Testis (tissue), 3 donors: ENCODE results near the gene GLT1D1. TPM values are rescaled to one million over a fixed set of nuclear protein-coding genes. Genes with fewer than 3 reads are reported as not detected.

Experiments used
- DNase-seq: peaks from one replicate; pipeline ENCODE4 v3.0.0-alpha.2; 2019
- H3K27ac ChIP-seq, 2 donors: fragments of 200-600 bp; sonication (generic); one replicate each; pipeline ENCODE4 v1.5.1; 2019
- H3K27me3 ChIP-seq: fragments of 200-600 bp; sonication (generic); one replicate; pipeline ENCODE4 v1.5.1; 2019
- H3K36me3 ChIP-seq: fragments of 200-600 bp; sonication (generic); one replicate; pipeline ENCODE4 v1.5.1; 2017; ENCODE audit warnings: low read depth; ENCODE audit errors: missing control alignments
- H3K4me1 ChIP-seq: fragments of 200-600 bp; sonication (generic); one replicate; pipeline ENCODE4 v1.5.1; 2019
- H3K4me3 ChIP-seq, 2 donors: fragments of 200-600 bp; sonication (generic); one replicate each; pipeline ENCODE4 v1.5.1; 2017 to 2019
- H3K9me3 ChIP-seq: fragments of 200-600 bp; sonication (generic); one replicate; pipeline ENCODE4 v1.5.1; 2017
- POLR2A ChIP-seq: fragments of 450-650 bp; IDR thresholded peaks from one replicate; pipeline ENCODE4 v1.6.1; 2017; ENCODE audit warnings: antibody characterized with exemption, mild to moderate bottlenecking, moderate library complexity
- WGBS, 2 donors: methylation state at CpG; one replicate each; pipeline ENCODE4 v1.1.5; 2018; 5-methylcytosine and 5-hydroxymethylcytosine counted together
- intact Hi-C: fragments of 100-400 bp; cut with DNase I; formaldehyde crosslinking; loops from one replicate; pipeline ENCODE4 v1.15.1; 2023; ENCODE audit warnings: low total_unique reads
- polyA plus RNA-seq: library from polyadenylated mRNA; stranded (reverse); fragments of 350-450 nt; fragmentation: Illumina TruSeq; extraction: RNeasy Lipid Tissue Mini Kit (QIAGEN cat#74804); gene quantifications from one replicate; pipeline ENCODE4 v1.2.3, GENCODE V29; 2014; ENCODE audit warnings: low read depth, low replicate concordance; ENCODE audit not compliant: insufficient read depth
- total RNA-seq, 2 donors: library from RNA; depleted of rRNA; stranded (reverse); fragments of >200 nt; gene quantifications; one replicate each; pipeline ENCODE4 v1.2.3, GENCODE V29; 2016
- TF ChIP-seq, protein P1 (sequence below), 3 experiments: fragments of 450-650 bp in 2 of 3; fragments of 200-600 bp in 1 of 3; sonication (generic) in 1 of 3; IDR thresholded peaks; one replicate each; pipeline ENCODE4 v1.5.1; 2016 to 2019; ENCODE audit warnings: antibody characterized with exemption in 3 of 3, mild to moderate bottlenecking in 2 of 3, moderate library complexity in 1 of 3

GLT1D1 gene
- total and polyA plus RNA-seq, 3 donors from 2014 or later = 10.0 to 42.3 (median 18.0) TPM

- H3K27ac ChIP-seq = no peak overlapping the region
- peaks cover 17% of the 10 kb centered on the region for H3K4me1 ChIP-seq
- TF ChIP-seq, protein P1, sequence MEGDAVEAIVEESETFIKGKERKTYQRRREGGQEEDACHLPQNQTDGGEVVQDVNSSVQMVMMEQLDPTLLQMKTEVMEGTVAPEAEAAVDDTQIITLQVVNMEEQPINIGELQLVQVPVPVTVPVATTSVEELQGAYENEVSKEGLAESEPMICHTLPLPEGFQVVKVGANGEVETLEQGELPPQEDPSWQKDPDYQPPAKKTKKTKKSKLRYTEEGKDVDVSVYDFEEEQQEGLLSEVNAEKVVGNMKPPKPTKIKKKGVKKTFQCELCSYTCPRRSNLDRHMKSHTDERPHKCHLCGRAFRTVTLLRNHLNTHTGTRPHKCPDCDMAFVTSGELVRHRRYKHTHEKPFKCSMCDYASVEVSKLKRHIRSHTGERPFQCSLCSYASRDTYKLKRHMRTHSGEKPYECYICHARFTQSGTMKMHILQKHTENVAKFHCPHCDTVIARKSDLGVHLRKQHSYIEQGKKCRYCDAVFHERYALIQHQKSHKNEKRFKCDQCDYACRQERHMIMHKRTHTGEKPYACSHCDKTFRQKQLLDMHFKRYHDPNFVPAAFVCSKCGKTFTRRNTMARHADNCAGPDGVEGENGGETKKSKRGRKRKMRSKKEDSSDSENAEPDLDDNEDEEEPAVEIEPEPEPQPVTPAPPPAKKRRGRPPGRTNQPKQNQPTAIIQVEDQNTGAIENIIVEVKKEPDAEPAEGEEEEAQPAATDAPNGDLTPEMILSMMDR (IDR thresholded peaks at IDR 0.05) = no peak
- no peak for TF ChIP-seq POLR2A
These were observed 36.7 kb upstream of the GLT1D1 start for GRCh38 chr12:128816643-128816920.

GRCh38 chr12:128817111-128818015 is 35.9 kb upstream of the GLT1D1 start:
- Histone ChIP-seq H3K27ac (peak overlapping the region; percentile 36 to 48), H3K4me1 (peaks cover 24% of the 10 kb centered on the region), H3K27me3 (no peaks in the 10 kb centered on the region), H3K9me3 (no peaks in the 10 kb centered on the region), H3K4me3 (no peak overlapping the region), H3K36me3 (no peaks in the 10 kb centered on the region)
- WGBS, 2 donors = 57 to 63% methylated on average over 8 of the region's 8 CpGs
- TF ChIP-seq, protein P1 (IDR thresholded peaks at IDR 0.05) = no peak
- DNase-seq = peak; percentile 71
- intact Hi-C loops = no loop called here

More at GRCh38 chr12:128816643-128816920, 36.7 kb upstream of the GLT1D1 start:
- intact Hi-C loops = no loop called here
- Histone ChIP-seq H3K27me3 (no peaks in the 10 kb centered on the region), H3K9me3 (no peaks in the 10 kb centered on the region), H3K36me3 (no peaks in the 10 kb centered on the region), H3K4me3 (no peak overlapping the region)
- no peak for DNase-seq
- 95 to 97% methylated on average over 4 of the region's 4 CpGs for WGBS, 2 donors

GRCh38 chr12:128818065-128819022 is 34.9 kb upstream of the GLT1D1 start:
- H3K36me3 ChIP-seq = no peaks in the 10 kb centered on the region
- no peak for DNase-seq
- H3K27me3 ChIP-seq = no peaks in the 10 kb centered on the region
- intact Hi-C loops = no loop called here
- TF ChIP-seq, protein P1 (IDR thresholded peaks at IDR 0.05) = no peak
- TF ChIP-seq POLR2A = no peak
- no peaks in the 10 kb centered on the region for H3K9me3 ChIP-seq
- H3K4me3 ChIP-seq = no peak overlapping the region
- peaks cover 28% of the 10 kb centered on the region for H3K4me1 ChIP-seq
- peak overlapping the region; percentile 36 to 48 for H3K27ac ChIP-seq
- 64 to 71% methylated on average over 13 of the region's 13 CpGs for WGBS, 2 donors

- no peak overlapping the region for H3K27ac ChIP-seq
- intact Hi-C loops = no loop called here
- no peak for DNase-seq
These were observed 33.8 kb upstream of the GLT1D1 start for GRCh38 chr12:128819293-128820144.

More at GRCh38 chr12:128819293-128820144, 33.8 kb upstream of the GLT1D1 start:
- Histone ChIP-seq H3K36me3 (no peaks in the 10 kb centered on the region), H3K4me1 (peaks cover 30% of the 10 kb centered on the region), H3K9me3 (no peaks in the 10 kb centered on the region), H3K27me3 (no peaks in the 10 kb centered on the region), H3K4me3 (no peak overlapping the region)
- 86 to 87% methylated on average over 16 of the region's 16 CpGs for WGBS, 2 donors
- TF ChIP-seq, protein P1 (IDR thresholded peaks at IDR 0.05) = no peak
- no peak for TF ChIP-seq POLR2A
